ENCODE data around the gene ADORA2A.
"Not testable (repeated sequence)": the region's sequence is repeated elsewhere in the genome, so short reads cannot be mapped to it uniquely, and the experiment has no call there.

Gene ADORA2A

DNA sequence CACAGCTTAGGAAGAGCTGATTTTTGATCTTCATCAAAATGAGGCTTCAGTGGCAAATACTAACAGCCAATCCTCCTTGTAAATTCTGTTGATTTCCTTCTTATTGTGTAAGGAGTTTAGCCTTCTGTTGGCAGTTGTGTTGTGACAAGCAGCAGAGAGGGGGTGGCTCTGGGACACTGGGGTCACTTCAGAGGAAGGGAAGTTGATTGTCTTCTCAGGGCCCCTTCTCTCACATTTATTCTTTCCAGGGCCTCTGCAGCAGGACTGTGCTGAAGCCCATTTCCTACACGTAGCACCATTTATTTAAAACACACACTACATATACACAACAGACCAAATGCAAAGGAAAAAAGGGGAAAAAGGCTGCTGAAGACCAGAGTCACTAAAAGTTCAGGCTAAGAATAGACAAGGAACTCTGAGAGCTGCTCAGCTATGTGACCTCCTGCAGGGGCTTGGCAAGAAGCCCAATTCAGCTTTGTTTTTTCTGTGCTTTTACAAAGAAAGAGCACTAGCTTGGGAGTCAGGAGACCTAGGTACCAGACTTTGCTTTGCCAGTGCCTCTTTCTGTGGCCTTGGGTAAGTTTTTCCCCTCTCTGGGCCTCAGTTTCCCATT is 39.4 kb downstream of the ADORA2A start:
- peak; percentile 45 for DNase-seq (ENCODE audit: low read depth)
- H3K4me3 ChIP-seq (ENCODE audit: low read depth, low read length): no peak overlapping the region

DNA sequence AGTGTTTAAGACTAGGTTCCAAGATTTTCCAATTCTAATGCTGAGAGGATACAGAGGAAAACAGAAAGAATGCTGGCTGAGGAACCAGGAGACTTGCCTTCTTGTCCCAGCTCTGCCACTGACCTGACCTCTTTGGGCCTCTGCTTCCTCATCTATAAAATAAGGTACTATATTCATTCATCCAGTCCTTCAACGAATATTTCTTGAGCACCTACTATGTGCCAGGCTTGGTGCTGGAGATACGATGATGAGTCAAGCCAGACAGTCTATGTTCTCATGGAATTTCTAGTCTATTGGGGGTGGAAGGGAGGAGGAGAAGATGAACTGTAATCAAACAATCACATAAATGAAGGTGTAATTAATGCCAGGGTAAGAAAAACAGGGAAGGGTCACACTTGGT is 39.9 kb downstream of the ADORA2A start:
- no peak overlapping the region for H3K4me3 ChIP-seq (ENCODE audit: low read depth, low read length)
- DNase-seq (ENCODE audit: low read depth): no peak

DNA sequence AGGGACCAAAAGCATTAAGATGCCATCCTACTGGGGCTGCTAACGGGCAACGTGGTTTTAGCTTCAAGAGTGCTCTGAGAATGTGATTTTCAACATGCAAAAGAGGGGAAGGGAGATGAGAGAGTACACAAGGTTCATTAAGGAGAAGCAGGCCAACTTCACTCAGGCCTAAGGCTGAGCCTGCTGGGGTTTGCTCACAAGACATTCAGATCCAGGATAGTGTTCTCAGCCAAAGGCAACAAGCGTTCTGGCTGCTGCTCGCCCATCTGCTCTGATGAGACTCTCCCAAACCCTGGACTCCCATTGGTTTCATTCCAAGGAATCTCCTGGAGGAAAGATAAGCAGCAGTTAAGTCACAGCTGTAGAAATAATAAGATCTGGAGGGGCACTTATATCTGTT is 44.2 kb downstream of the ADORA2A start:
- DNase-seq (ENCODE audit: low read depth): peak; percentile 73
- H3K4me3 ChIP-seq (ENCODE audit: low read depth, low read length): no peak overlapping the region

DNA sequence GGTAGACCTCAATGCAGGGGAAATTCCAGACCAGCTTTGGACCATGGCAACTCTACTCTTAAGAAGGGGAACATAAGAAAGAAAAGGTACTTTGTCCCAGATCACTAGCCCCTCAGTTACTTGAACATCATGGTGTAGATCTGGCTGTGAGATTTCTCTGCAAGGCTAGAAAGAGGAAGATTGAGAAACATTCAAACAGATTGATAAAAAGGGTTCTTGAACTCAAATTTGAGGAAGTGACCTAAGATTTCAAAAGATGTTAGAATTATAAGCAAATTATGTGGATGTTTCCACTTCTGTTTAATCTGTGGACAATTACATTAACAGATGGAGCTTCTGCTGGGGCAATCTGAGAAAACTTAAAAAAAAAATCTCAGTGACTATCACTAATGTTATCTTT is 45.9 kb downstream of the ADORA2A start:
- DNase-seq (ENCODE audit: low read depth): no peak
- H3K4me3 ChIP-seq (ENCODE audit: low read depth, low read length): no peak overlapping the region

DNA sequence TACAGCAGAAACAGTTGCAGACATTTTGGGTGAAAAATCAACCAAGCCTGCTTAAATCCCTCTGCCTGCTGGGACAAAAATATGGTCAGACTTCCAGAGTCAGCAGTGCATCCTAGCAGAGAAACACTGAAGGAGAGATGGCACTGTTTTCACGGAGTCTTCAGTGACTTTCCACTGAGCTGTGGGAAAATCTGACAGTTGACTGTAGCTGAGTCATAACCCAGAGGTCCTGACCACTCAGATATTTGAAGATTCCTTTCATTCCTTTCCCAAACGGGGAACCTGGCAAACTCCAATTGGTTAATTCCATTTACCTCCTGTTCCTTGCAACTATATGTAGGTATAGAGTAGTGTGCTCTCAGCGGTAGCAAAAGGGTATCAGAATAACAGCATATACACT is 46.8 kb downstream of the ADORA2A start:
- peak; percentile 46 for DNase-seq (ENCODE audit: low read depth)
- no peak overlapping the region for H3K4me3 ChIP-seq (ENCODE audit: low read depth, low read length)

DNA sequence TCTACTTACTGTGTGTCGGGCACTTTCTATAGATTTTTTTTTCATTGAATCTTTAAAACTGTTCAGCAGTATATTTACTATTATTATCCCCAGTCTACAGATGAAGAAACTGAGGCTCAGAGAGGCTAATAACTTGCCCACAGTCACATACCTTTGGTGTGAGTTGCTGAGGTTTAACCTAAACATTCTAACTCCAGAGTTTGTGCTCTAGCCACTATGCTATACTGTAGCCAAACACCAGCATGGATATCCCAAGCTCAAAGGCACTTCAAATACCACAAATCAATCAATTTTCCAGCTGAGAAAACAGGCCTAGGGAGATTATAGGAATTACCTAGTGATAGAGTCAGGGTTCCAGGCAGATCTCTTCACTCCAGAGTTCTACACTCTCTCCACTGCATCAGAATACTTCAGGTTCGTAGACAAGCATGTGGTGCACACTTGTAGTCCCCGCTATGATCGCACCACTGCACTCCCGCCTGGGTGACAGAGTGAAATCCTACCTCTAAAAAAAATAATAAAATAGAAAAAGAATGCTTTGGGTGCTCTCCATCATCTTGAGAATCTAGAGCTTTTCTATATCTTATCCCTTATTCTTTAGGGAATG is 47.4 kb downstream of the ADORA2A start:
- H3K4me3 ChIP-seq (ENCODE audit: low read depth, low read length): no peak overlapping the region
- DNase-seq (ENCODE audit: low read depth): no peak

DNA sequence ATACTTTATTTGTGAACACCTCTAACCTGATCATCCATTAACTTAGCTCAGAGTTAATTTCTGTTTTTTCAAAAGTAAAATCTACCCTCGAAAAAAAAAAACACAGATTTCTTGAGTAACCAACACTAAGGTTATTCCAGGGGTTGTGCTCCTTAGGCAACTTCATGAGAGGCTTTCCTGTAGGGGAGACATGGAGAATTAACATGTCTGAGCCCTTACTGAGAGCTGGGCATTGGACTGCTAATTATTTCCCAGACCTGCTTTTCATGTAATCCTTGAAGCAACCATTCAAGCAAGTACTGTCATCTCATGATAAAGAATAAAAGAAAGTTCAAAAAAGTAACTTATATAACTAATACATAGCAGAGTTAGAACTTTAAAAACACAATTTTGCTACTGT is 54.2 kb downstream of the ADORA2A start:
- H3K4me3 ChIP-seq (ENCODE audit: low read depth, low read length): no peak overlapping the region
- DNase-seq (ENCODE audit: low read depth): no peak

DNA sequence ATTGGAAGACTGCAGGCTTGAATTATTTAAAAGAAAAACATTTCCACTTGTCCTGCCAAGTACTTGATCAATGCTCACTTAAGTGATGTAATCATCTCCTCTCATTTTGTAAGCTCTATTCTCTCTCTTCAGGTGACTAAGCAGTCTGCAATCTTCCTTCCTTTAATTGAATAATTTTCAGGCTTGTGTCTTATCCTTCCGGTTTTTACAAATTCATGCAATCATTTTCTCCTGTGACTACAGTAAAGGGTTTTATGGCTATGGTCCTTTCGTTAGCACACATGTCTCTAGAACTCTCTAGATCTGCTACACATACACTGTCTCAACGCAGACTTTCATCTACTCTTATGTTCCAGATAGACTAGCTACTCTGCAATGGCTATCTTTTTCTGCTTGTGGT is 55.2 kb downstream of the ADORA2A start:
- peak; percentile 45 for DNase-seq (ENCODE audit: low read depth)

DNA sequence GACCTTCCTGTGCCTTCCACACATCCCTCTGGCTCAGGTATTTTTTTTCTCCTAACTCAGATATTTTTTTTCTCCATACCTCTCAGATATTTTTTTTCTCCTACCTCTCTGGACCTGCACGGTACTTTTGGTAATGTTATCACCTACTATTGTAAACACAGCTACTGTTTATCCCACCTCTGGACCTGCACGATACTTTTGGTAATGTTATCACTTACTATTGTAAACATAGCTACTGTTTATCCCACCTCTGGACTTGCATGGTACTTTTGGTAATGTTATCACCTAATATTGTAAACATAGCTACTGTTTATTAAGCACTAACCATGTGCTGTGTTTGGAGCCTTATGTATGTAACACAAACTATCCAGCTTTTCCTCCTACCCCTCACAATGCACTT is 55.6 kb downstream of the ADORA2A start:
- no peak overlapping the region for H3K4me3 ChIP-seq (ENCODE audit: low read depth, low read length)
- DNase-seq (ENCODE audit: low read depth): no peak

More for the DNA sequence above, 55.2 kb downstream of the ADORA2A start:
- H3K4me3 ChIP-seq (ENCODE audit: low read depth, low read length): no peak overlapping the region

DNA sequence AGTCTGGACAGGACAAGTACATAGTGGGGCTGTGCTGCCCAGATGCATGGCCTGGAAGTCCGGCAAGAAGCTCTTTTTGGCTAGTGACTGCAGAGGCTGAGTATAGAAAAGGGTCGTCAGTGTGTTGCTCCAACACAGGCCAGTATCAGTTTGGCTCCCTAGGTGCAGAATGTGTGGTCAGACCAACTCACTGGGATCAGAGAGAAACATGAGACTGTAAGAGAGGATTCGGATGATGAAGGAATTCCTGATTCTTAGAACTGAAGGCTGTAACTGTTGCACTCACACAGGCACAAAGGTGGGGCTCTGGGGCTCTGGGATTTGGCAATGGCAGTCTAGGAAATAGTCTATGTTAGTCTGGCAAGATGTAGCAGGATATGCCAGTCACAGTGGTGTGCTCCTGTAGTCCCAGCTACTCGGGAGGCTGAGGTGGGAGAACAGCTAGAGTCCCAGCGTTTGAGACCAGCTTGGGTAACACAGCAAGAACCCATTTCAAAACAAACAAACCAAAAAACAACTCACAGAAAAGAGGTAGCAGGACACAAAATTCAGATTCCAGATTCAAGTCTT is 56.7 kb downstream of the ADORA2A start:
- H3K4me3 ChIP-seq (ENCODE audit: low read depth, low read length): no peak overlapping the region
- DNase-seq (ENCODE audit: low read depth): no peak

DNA sequence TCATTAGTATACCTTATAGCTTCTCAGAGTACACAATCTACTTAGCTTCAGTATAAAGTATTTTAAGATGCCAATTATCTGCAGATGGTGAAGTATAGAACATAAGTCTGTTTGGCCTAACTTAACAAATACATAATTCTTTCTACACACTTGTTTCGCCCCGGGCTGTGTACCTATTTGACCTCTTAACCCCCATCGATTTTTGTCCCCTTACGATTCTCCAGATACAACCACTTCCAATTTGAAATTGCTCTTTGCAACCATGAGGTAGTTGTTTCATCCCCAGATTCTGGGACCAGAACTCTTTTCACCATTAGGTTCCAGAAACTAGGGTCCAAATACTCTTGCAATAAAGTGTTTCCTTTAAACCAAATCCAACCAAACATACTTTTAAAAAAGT is 57.8 kb downstream of the ADORA2A start:
- DNase-seq (ENCODE audit: low read depth): no peak
- no peak overlapping the region for H3K4me3 ChIP-seq (ENCODE audit: low read depth, low read length)

DNA sequence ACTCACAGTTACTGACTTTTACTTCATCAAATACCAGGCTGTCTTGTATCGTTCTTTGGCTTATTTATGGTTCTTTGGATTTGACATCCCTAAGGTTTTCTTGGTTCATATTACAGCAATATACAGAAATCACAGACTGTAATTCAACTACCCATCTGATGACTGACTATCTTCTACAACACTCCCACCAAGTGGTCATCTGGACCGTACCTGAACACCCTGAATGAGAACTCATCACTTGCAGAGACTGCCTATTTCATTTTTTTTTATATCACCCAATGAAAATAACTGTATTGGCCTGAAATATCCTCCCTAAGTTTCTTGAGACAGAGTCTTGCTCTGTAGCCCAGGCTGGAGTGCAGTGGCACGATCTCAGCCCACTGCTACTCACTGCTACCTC is 58.2 kb downstream of the ADORA2A start:
- no peak for DNase-seq (ENCODE audit: low read depth)
- no peak overlapping the region for H3K4me3 ChIP-seq (ENCODE audit: low read depth, low read length)

DNA sequence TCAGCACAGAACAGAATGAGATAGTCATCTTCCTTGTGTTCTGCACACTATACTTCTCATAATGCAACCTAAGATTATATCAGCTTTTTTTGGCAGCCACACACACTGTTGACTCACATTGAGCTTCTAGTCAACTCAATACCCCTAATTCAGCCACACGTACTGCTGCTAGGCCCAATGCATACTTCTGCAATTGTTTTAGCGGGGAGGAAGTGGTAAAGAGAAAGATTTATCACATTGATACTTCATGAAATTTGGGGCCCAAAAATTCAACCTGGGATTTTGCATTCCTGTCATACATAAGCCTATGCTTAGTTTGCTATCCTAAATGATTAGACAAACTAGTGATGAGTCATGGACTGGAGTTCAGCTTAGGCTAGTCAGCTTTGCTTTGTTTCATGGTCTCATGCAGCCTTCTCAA is 59.1 kb downstream of the ADORA2A start:
- H3K4me3 ChIP-seq (ENCODE audit: low read depth, low read length): no peak overlapping the region
- DNase-seq (ENCODE audit: low read depth): peak; percentile 53

DNA sequence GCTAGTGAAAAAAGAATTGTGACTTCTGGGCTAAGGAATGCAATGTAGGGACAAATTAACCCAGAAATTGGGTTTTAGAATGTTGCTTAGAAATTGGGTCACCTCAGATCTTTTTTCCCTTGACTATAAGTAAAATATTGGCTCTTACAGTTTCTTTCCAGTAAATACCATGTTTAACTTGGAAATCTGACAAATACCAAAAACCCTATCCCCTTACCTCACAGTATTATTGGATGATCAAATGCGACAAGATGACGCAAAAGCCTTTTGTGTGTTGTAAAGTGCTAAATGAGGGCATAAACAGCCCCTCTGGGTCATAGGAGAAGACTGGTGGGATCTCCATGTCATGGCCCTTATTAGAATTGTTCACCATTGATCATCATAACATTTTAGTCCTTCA is 61.6 kb downstream of the ADORA2A start:
- H3K4me3 ChIP-seq (ENCODE audit: low read depth, low read length): no peak overlapping the region
- DNase-seq (ENCODE audit: low read depth): no peak

DNA sequence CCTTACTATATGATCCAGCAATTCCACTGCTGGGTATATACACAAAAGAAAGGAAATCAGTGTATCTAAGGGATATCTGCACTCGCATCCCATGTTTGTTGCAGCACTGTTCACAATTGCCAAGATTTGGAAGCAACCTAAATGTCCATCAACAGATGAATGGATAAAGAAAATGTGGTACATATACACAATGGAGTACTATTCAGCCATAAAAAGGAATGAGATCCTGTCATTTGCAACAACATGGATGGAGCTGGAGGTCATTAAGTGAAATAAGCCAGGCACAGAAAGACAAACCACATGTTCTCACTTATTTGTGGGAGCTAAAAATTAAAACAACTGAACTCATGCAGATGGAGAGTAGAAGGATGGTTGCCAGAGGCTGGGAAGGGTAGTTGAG is 62.0 kb downstream of the ADORA2A start:
- DNase-seq (ENCODE audit: low read depth): not testable (repeated sequence)

More for the DNA sequence above, 62.0 kb downstream of the ADORA2A start:
- H3K4me3 ChIP-seq (ENCODE audit: low read depth, low read length): not testable (repeated sequence)
